ENCODE measurements around the gene KATNA1.
"Not testable (repeated sequence)": the region's sequence is repeated elsewhere in the genome, so short reads cannot be mapped to it uniquely, and the experiment has no call there.

Gene KATNA1

GRCh38 chr6:149648148-149649145 lies at the start of gene KATNA1:
Gene KATNA1, minus strand, starts transcription at chr6:149648714. Its CDS starts 10,167 bp downstream, at chr6:149638547.
- peak; percentile 84 to 89 for DNase-seq

GRCh38 chr6:149698175-149698574 lies 49.7 kb upstream of the KATNA1 start:
- DNase-seq = no peak

- DNase-seq = no peak
Observed at GRCh38 chr6:149696901-149697300, 48.4 kb upstream of the KATNA1 start.

GRCh38 chr6:149694921-149695320 lies 46.4 kb upstream of the KATNA1 start:
- DNase-seq = no peak

GRCh38 chr6:149691201-149691600 lies 42.7 kb upstream of the KATNA1 start:
- DNase-seq = no peak

GRCh38 chr6:149686230-149686629 lies 37.7 kb upstream of the KATNA1 start:
- DNase-seq = no peak

- no peak for DNase-seq
Observed at GRCh38 chr6:149683256-149683859, 34.8 kb upstream of the KATNA1 start.

- not testable (repeated sequence) for DNase-seq
Observed at GRCh38 chr6:149681845-149682244, 33.3 kb upstream of the KATNA1 start.

GRCh38 chr6:149681209-149681608 lies 32.7 kb upstream of the KATNA1 start:
- no peak for DNase-seq

- DNase-seq = no peak
Observed at GRCh38 chr6:149680503-149680902, 32.0 kb upstream of the KATNA1 start.

- not testable (repeated sequence) for DNase-seq
Observed at GRCh38 chr6:149672265-149672664, 23.8 kb upstream of the KATNA1 start.

- no peak for DNase-seq
Observed at GRCh38 chr6:149660028-149660427, 11.5 kb upstream of the KATNA1 start.

- DNase-seq = no peak
Observed at GRCh38 chr6:149657441-149657840, 8.9 kb upstream of the KATNA1 start.

- DNase-seq = no peak
Observed at GRCh38 chr6:149651056-149651455, 2.5 kb upstream of the KATNA1 start.

- DNase-seq = no peak
Observed at GRCh38 chr6:149646599-149646998, 1.9 kb downstream of the KATNA1 start.

GRCh38 chr6:149642829-149643580 lies 5.5 kb downstream of the KATNA1 start:
- DNase-seq = no peak

- no peak for DNase-seq
Observed at GRCh38 chr6:149636124-149636523, 12.4 kb downstream of the KATNA1 start.

GRCh38 chr6:149634315-149634714 lies 14.2 kb downstream of the KATNA1 start:
- no peak for DNase-seq

- DNase-seq = no peak
Observed at GRCh38 chr6:149628875-149629510, 19.5 kb downstream of the KATNA1 start.

GRCh38 chr6:149627672-149628071 lies 20.8 kb downstream of the KATNA1 start:
- no peak for DNase-seq

GRCh38 chr6:149615805-149616204 lies 32.7 kb downstream of the KATNA1 start:
- DNase-seq = no peak

- DNase-seq = no peak
Observed at GRCh38 chr6:149614337-149614736, 34.2 kb downstream of the KATNA1 start.

All from stimulated activated CD4-positive, alpha-beta T cell treated with anti-CD3 and anti-CD28 coated beads, Interleukin-2, amount 100 ng/mL, for 48 hours (primary cell).